ENCODE data around the gene PDE11A. TPM values are rescaled to one million over a fixed set of nuclear protein-coding genes. Genes with fewer than 3 reads are reported as not detected.

Gene PDE11A
- total RNA-seq, 1 experiment from 2014 or later, result 0.13 TPM

GRCh38 chr2:177746358-177746757, 326.2 kb downstream of the PDE11A start:
- no CpG with 5 or more reads among the region's 2 CpGs for WGBS (ENCODE audit: extremely low coverage, insufficient read length, low lambda C conversion rate)
- no peaks in the 10 kb centered on the region for H3K23me2 ChIP-seq (ENCODE audit: insufficient read length, low read depth, low read length, poor library complexity, severe bottlenecking)
- H3K9me3 Mint-ChIP-seq, result no peaks in the 10 kb centered on the region
- H3K27me3 ChIP-seq (ENCODE audit: insufficient read depth, low read length), result no peaks in the 10 kb centered on the region
- H3K4ac ChIP-seq (ENCODE audit: low read depth, low read length), result no peak overlapping the region
- H2BK12ac ChIP-seq (ENCODE audit: insufficient read length, low read depth, low read length), result no peak overlapping the region
- H3K4me1 Mint-ChIP-seq, result peaks cover 3 to 4% of the 10 kb centered on the region in 2 experiments; a peak in 3 of 4 replicates
- H2AK5ac ChIP-seq (ENCODE audit: insufficient read length, low read length), result no peak overlapping the region
- H3K4me1 ChIP-seq (ENCODE audit: insufficient read depth, low read length), result no peaks in the 10 kb centered on the region
- H3K27ac Mint-ChIP-seq, result no peak overlapping the region
- H4K8ac ChIP-seq (replicated peaks; ENCODE audit: insufficient read length, low read depth, low read length), result no peak overlapping the region
- H2BK5ac ChIP-seq (ENCODE audit: insufficient read length, low read length), result no peak overlapping the region
- no peak overlapping the region for H2BK120ac ChIP-seq (ENCODE audit: low read depth, low read length, poor library complexity, severe bottlenecking)
- H3K23ac ChIP-seq (ENCODE audit: insufficient read length, low read depth, low read length), result no peak overlapping the region
- no peak overlapping the region for H4K5ac ChIP-seq (ENCODE audit: insufficient read length, low read depth, low read length)
- H3T11ph ChIP-seq (ENCODE audit: low read length), result no peak overlapping the region
- peaks cover 70% of the 10 kb centered on the region for H3K27me3 Mint-ChIP-seq (ENCODE audit: low read depth)
- no peak overlapping the region for H3K18ac ChIP-seq (ENCODE audit: insufficient read length, low read depth, low read length)
- no peak overlapping the region for H2BK15ac ChIP-seq (ENCODE audit: low read depth, low read length)
- H2AFZ ChIP-seq (ENCODE audit: low read length), result no peak overlapping the region
- H3K27ac ChIP-seq (ENCODE audit: insufficient read length, low read depth, low read length), result no peak overlapping the region
- no peak overlapping the region for H3K4me3 Mint-ChIP-seq
- no peak for DNase-seq
- no peak overlapping the region for H4K91ac ChIP-seq (ENCODE audit: insufficient read length, low read depth, low read length)
- no peak overlapping the region for H3K4me2 ChIP-seq (ENCODE audit: insufficient read depth, insufficient read length, low read length)
- H4K20me1 ChIP-seq (ENCODE audit: control insufficient read depth, insufficient read depth, insufficient read length), result no peaks in the 10 kb centered on the region
- TF ChIP-seq, protein P1, sequence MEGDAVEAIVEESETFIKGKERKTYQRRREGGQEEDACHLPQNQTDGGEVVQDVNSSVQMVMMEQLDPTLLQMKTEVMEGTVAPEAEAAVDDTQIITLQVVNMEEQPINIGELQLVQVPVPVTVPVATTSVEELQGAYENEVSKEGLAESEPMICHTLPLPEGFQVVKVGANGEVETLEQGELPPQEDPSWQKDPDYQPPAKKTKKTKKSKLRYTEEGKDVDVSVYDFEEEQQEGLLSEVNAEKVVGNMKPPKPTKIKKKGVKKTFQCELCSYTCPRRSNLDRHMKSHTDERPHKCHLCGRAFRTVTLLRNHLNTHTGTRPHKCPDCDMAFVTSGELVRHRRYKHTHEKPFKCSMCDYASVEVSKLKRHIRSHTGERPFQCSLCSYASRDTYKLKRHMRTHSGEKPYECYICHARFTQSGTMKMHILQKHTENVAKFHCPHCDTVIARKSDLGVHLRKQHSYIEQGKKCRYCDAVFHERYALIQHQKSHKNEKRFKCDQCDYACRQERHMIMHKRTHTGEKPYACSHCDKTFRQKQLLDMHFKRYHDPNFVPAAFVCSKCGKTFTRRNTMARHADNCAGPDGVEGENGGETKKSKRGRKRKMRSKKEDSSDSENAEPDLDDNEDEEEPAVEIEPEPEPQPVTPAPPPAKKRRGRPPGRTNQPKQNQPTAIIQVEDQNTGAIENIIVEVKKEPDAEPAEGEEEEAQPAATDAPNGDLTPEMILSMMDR (conservative IDR thresholded peaks at IDR 0.05), result no peak
- no peak overlapping the region for H3K56ac ChIP-seq (ENCODE audit: insufficient read length, low read depth, low read length)
- no peaks in the 10 kb centered on the region for H3K79me1 ChIP-seq (ENCODE audit: insufficient read depth, low read depth, low read length, poor library complexity, severe bottlenecking)
- H3K9me3 ChIP-seq (ENCODE audit: control insufficient read depth, low read depth, low read length), result no peaks in the 10 kb centered on the region
- no peaks in the 10 kb centered on the region for H3K79me2 ChIP-seq (ENCODE audit: insufficient read depth, low read length)
- no peak overlapping the region for H3K14ac ChIP-seq (ENCODE audit: insufficient read depth, low read length)
- no peak overlapping the region for H3K9ac ChIP-seq (ENCODE audit: extremely low read depth, insufficient read length, low read length)
- no peaks in the 10 kb centered on the region for H3K36me3 Mint-ChIP-seq (ENCODE audit: insufficient read depth in 1 of 3, low read depth in 3 of 3)
- no peak overlapping the region for H2BK20ac ChIP-seq (ENCODE audit: low read depth, low read length, poor library complexity, severe bottlenecking)
